ENCODE measurements around the gene C1QL2.

Gene C1QL2

DNA sequence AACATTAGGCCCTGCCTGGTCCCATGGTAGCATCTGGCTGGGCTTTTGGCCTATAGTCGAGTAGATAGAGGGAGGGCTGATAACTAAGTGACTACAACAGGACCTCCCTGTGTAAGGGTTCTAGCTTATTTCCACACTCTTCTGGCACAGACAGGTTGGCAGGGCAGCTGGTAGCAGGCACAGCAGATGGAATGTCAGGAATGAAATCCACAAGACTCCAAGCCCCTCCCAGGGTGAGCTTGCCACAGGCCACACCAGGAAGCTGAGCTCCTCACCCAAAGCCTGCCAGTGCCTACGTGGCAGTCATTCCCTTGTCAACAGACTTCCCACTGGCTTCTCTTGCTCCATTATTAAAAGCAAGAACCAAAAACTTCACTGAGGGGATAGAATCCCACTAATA lies 20.7 kb upstream of the C1QL2 start:
- DNase-seq (ENCODE audit: low spot score) = no peak

DNA sequence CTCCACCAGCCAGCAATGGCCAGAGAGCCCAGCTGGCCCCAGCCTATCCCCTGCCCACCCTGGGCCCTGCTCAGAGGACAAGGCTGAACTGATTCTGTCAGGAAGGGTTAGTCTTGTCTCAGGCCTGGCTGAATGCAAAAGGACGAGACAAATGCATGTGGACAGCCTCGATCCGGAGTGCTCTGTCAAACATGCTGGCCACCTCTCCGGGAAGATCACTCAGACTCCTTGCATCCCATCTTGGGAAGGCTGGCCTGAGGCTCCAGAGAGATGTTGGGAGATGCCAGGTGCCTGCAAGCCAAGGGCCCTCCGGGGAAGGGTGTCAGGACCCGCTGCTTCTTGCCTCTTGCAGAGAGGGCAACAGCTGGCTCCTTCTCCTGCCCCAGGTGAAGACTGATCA lies 20.2 kb upstream of the C1QL2 start:
- DNase-seq (ENCODE audit: low spot score) = no peak

DNA sequence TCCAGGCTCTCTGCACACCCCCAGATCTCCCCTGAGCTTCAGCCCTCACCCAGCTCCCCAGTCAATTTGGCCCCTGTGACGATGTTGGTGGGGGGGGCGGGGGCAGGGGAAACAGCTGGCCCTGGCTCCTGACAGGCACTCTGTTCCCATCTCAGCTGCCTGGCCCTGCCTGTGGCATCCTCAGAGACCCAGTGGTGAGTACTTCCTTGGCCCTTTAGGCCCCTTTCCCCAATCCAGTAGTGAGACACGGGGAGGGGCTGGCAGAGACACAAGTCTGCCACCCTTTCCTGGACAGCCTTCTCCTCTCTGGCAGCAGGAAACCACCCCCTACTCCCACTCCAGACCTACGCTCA lies 19.3 kb upstream of the C1QL2 start:
- DNase-seq (ENCODE audit: low spot score) = no peak

DNA sequence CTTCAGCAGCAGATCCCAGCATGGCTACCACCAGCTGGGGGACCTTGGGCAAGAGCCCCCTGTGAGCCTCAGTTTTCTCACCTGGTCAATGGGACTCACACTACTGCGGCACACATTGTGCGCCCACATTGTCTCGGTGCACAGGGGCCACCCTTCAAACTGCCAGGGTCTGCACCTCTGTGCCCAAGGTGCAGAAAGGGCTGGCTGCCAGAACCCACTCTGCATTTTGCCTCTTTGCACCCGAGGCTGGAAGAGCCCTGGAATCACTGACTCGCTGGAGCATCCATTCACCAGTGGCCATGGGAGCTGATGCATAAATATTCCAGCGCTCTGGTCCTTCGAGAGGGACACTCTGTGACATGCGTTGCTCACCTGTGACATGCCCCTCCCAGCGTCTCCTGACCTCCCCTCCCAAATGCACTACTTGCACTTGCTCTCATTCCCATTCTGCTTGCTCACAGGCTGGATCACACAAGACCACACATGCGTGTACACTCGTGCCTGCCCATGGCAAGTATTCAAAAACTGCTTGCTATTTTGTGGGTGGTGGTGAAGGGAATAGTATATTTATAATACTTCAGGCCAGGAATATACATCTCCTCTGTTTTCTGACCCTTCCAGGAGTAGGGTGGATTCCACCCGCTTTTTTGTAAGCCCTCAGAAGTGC lies 18.8 kb upstream of the C1QL2 start:
- no peak for DNase-seq (ENCODE audit: low spot score)

DNA sequence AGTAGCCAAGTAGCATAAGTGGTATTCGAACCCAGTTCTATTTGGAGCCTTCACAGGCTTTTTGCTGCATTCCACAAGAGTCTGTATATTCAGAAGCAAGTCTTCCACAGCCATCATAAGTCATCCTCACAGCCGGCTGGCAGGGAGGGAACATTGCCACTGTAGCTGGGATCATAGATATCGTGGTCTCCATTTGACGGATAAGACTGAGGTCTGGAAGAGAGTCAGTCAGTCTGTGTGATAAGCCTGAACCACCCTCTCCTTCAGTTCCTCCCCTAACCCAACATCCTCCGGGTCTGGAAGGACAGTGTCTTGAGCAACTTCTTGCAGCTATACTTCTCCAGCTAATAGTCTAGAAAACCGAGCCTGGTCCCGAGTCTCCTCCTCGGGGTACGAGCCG lies 17.0 kb upstream of the C1QL2 start:
- no peak for DNase-seq (ENCODE audit: low spot score)

DNA sequence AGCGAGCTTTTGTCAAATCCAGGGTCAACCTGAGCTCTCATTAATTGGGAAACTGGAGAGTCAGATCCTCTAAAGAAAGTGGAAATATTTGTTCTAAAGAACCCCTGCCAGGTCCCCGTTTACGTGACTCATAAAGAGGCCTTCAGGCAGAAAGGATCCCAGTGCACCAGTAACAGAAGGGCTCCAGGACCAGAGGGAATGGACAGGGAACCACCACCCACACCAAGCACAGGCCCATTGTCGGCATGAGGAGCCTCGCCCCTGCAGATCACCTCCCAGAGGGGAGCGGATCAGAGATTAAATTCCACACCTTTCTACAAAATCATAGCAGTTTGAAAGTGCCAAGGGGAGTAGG lies 16.4 kb upstream of the C1QL2 start:
- no peak for DNase-seq (ENCODE audit: low spot score)

DNA sequence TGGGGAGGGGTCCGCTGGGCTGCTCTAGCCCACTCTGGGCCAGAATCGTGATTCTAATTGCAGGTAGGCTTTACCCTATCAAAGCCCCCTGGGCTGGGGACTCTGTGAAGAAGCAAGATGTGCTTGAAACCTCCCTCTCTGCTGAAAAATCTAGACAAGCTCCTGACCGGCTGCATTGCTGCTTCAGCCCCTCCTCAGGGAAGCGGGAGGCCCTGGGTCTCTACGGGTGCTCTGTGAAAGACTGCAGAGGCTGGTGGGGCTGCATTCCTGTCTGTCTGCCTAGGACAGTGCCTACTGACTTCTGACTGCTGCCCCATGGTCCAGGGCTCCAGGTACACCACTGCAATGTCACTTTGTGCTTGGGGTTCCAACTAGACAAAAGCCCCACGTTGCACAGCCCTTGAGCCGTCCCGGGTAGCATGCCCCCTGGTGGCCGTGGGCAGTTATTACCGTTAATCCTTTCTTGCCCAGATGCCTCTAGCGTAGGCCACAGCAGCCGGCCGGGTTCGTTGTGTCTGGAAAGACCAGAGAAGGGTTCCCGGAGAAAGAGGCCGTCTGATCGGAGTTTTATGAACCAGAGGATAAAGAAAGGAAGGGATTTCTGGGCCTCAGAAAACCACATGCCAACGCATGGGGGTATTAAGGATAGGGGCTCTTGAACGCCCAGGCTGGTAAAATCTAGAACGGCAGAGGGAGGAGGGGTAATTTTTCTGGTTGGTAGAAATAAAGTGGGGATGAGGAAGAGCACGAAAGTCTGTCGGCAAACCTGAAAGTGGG lies 15.9 kb upstream of the C1QL2 start:
- DNase-seq (ENCODE audit: low spot score) = peak; percentile 40

DNA sequence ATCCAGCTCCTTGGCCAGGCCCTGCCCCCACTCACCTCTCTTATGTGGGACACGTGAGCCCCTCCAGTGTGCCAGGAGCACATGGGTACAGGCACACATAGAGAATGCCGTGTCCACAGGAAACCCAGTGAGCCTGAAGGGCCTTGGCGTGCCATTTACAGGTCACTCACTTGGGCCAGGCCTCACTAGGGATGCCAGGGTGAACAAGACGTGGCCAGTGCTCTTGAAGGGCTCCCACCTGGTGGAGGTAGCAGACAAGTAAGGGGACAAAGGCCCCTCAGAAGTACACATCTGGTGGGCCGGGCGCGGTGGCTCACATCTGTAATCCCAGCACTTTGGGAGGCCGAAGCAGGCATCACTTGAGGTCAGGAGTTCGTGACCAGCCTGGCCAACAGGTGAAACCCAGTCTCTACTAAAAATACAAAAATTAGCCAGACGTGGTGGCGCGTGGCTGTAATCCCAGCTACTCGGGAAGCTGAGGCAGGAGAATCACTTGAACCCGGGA lies 15.1 kb upstream of the C1QL2 start:
- DNase-seq (ENCODE audit: low spot score) = no peak

DNA sequence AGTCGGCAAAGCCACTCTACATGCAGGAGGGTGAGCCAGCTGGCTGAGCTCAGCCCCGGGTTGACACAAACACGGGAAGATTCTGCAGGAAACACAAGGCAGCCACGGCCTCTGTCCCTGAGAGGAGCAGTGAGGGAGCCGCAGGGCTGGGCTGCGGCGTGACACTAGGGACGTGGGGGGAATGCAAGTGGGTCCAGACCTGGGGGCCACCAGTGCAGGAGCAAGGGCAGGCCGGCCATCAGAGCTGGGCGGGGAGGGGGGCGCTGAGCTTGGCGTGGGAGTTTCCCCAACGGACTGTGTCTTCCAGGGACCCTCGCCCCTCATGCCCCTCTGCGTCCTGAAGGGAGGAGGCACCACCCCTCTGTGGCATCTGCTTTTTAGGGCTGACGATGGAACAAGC lies 12.0 kb upstream of the C1QL2 start:
- no peak for DNase-seq (ENCODE audit: low spot score)

DNA sequence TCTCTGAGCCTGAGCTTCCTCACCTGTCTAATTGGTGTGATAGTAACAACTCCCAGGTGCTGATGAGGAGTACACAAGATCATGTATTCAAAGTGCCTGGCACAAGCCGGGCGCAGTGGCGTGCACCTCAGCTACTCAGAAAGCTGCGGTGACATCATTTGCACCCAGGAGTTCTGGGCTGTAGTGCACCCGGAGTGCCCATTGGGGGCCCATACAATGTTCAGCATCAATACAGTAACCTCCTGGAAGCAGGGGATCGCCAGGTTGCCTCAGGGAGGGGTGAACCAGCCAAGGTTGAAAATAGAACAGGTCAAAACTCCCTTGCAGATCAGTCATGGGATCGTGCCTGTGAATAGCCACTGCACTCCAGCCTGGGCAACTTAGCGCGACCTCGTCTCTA lies 11.2 kb upstream of the C1QL2 start:
- DNase-seq (ENCODE audit: low spot score) = no peak

DNA sequence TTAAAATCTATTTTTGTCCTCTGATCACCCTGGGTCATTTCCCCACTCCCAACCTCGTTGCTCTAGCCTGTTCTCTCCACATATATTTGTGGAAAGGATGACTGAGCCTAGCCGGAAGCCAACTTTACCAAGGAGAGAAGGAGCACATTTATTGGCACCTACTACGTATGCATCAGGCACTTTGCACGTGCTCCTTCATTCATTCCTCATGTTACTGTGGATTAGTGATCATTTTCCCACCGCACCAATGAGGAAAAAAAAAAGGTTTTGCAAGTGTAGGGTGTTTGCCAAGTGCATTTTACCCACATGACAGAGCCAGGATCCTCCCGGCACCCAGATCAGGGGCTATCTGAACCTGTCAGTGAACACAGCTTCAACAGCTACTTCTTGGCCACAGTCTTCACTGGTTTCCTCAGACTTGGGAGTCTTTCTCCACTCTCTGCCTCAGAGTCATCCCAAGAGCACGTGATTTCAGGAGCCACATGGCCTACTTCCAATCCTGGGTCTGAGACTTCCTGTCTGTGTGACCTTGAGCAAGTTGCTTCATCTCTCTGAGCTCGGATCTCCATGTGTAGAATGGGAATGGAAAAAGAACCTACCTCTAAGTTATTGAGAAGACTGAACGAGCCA lies 1.9 kb upstream of the C1QL2 start:
- DNase-seq (ENCODE audit: low spot score) = no peak

DNA sequence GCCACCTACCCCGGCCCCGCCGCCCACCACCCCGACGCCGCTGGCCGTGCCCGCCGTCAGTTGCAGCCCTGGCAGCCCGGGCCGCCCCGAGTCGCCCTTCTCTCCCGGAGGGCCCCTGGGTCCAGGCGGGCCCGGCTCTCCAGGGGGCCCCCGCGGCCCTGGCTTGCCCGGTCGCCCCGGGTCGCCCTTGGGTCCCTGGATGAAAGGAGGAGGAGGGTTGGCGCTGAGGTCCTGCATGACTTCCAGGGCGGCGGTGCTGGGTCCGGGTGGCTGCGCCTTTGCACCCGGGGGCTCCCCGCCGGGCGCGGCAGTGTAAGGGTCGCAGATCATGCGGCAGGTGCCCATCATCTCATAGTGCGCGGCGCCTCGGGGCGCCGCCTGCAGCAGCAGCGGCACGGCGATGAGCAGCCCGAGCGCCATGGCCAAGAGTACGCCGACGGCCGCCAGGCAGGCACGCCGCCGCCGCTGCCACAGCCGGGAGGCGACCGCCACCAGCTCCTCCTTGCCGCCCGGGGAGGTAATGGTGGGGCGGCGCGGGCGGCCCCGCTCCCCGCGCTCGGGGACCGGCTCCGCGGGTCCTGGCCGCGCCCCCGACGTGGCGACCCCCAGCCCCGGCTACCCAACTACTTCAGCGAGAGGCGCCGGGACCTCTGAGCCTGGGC lies 570 bp downstream of the C1QL2 start:
- DNase-seq (ENCODE audit: low spot score) = no peak

DNA sequence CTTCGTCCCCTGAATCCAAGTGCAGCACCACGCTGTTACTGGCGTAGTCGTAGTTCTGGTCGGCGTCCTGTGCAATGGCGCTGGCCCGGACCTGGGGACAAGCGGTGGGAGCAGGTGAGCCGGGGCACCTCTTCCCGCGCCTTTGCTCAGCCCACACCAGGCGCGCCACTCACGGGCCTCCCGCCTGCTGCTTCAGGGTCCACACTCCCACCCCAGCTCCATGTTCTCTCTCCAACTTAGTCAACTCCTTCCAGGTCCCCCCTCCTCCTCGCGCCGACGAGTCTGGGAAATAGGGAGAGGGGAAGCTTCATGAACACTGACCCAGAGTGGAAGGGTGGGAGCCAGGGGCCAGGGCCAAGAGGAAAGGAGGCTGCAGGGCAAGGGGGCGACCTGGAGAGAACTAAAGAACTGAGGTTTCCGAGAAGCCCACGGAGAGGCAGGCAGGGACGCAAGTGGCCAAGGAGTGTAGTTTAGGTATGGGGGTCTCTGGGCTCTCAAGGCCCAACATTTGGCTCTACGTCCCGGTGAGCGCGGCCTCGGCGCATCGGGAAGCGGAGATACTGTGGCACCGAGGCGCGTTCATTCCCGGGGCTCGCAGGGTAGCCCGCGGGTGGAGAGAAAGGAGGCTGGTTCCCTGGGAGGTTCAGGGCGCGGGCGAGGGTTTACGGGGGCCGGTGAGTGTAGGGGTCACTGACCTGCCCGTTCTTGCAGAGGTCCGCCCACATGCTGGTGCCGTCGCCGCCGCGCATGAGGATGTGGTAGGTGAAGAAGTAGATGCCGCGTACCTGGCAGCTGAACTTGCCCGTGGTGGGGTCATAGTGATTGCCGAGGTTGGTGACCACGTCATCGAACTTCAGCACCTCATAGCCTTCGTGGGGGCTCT lies 1.4 kb downstream of the C1QL2 start:
- no peak for DNase-seq (ENCODE audit: low spot score)

DNA sequence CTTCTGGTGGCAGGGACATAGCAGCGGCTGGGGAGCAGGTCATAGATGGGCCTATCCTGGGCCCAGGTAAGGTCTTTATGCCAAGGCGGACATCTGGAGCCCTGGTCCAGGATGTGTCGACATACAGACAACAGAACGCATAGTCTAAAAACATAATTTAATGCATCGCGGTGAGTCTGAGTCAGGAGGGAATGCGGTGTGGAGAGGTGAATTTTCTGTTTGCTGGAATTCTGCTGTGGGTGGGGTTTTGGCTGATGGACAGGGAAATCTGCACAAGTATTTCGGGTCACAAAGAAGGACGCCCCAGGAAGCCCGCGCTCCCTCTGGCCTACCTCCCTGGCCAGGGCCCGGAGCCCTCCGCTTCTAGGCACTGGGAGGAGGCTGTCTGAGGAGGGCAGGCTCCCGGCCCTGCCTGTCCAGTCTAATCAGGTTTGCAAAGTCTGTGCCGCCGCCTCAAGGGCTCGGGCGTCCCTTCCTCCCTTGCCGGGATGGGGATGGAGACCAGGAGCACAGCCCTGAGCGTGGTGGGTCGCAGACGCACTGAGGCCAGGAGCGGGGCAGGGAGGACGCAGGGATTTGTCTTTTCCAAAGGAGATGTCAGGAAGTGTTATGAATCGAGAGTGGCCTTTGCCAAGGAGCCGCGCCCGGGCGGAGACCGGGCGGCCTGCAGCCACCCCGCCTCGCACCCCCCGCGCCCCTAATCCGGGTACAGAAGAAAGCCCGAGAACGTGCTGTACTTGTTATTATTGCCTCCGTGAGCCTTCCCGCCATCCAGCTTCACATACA lies 2.3 kb downstream of the C1QL2 start:
- DNase-seq (ENCODE audit: low spot score) = no peak

DNA sequence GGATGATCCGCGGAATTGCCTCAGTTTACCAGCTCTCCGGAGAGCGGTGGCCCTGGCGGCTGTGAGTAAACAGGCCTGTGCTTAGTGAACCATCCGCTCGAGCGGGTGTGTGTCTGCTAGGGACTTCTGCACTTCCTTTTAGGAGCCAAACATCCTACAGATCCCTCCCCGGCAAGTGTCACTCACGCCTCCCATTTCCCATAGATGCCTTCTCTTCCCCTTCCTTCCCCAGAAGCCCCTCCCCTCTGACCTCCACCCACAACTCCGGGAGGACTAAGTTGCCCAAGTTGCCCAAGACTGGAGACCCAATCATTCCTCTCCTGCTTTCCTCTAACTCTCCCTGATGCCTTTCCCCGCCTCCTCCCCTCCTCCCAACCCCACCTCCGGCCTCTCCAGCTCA lies 2.9 kb downstream of the C1QL2 start:
- no peak for DNase-seq (ENCODE audit: low spot score)

DNA sequence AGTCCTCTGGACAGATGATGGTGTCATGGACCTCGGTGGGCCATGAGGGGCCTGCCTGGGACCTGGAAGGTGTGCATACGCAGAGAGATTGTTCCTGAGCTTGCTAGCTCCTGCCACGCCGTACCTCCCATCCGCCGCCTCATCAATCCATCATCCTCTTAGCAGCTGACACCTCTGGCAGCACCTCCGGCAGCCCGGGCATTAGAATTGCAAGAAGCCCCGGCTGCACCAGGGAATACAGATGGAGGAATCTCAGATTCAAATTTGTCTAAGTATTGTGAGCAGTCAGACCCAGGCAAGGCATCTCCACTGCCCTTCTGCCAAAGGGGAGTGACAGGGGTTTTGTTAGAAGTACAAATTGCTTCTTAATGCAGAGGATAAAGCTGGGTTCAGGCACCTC lies 4.5 kb downstream of the C1QL2 start:
- no peak for DNase-seq (ENCODE audit: low spot score)

DNA sequence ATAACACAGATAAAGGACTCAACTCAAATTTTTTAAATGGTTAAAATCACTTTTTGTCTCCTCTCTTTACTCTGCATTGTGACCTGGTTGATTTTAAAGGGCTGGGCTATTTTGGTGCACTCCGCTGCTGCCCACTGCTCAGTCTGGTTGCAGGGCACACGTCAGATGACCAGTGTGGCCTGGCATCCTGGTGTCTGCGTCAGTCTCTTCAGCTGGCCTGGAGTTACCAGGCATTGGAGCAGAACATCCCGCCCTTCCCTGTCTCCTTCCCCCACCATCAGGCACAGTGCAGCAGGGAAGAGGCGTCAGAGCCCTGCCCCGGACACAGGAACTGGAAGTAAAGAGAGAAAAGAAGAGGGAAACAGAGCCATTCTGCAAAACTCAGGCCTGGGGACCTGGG lies 8.9 kb downstream of the C1QL2 start:
- no peak for DNase-seq (ENCODE audit: low spot score)

DNA sequence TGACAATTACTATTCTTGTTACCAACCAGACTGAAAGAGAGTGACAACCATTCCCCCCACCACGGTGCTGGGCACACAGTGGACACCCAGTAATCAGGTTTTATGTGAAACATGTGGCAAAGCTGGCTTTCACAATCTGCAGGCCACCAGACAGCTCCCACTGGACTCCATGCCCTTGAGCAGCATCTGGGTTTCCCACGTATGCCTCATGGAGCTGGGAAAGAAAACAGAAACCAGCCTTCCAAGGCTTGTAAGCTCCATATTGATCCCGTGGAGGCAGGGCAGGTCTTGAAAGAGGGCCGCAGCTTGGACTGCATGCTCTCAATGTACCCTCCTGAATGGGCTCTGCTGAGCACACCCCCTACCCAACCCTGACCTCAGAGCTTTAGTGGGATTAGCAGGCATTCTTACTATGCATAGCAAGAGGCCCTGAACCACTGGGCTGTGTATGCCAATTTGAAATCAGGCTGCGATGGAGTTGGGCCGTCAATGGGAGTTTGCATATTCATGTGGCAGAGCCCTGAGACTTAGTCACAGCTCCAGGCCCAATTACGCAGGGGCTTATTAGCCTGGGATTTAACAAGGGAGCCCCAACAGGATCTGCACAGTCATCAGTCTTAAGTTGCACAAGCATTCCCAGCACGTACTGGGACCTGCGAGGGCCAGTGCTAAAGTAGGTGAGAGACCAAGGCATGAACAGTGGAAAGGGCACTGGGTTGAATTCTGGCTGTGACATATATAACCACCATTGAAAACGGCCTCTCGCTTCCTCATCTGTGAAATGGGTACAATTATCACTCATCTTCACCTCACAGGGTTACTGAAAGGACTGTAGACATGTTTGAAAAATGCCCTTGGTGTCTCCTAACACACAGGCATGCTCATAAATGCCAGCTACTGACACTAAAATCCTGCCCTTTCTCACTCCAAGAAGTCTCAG lies 10.5 kb downstream of the C1QL2 start:
- DNase-seq (ENCODE audit: low spot score) = no peak

DNA sequence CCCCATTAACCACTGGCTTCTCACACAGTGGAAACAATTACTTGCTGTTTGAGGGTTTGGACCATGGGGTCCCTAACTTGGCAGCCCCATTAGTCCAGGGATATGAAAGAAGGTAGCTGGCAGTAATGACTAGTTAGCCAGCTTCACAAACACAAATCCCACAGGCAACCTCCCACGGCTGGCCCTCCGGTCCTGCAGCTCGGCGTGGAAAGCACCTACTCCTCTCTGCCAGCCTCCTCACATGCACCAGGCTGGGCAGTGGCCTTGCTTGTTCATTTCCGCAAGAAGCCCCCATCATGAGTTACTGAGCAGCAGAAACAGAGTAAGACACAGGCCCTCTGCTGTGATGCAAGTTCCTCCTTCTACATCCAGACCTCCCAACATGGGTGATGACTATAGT lies 13.7 kb downstream of the C1QL2 start:
- no peak for DNase-seq (ENCODE audit: low spot score)

DNA sequence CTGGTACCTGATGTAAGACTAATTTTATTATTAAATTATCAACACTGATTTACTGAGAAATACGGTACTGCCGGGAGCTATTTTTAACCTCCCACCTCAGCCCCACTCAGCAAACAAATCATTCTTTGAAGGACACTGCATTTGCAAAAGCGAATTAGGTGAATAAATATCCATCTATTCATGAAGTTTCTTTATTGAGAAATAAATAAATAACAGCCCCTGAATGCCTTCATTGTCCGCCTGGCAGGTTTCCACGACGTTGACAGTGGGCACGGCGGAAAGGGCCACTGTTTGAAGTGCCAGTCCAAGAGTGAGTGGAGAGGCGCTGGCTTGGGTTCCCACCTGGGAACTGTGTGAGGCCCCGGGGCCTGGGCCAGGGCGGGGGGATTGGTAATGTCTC lies 15.7 kb downstream of the C1QL2 start:
- no peak for DNase-seq (ENCODE audit: low spot score)
